H9 (cell line): ENCODE data around the gene INSM1. TPM values are rescaled to one million over a fixed set of nuclear protein-coding genes. Genes with fewer than 3 reads are reported as not detected.

Experiments
- DNase-seq: peaks from one replicate; pipeline ENCODE4 v3.0.0-alpha.2; 2017
- H2AFZ ChIP-seq: one replicate; pipeline ENCODE4 v1.6.1; 2013; ENCODE audit warnings: mild to moderate bottlenecking, low read length, control low read depth, moderate library complexity
- H2AK5ac ChIP-seq: 2 replicates; pipeline ENCODE4 v1.6.1; 2013; ENCODE audit warnings: low read length, control low read depth, mixed read lengths; ENCODE audit not compliant: insufficient read length
- H2BK120ac ChIP-seq: one replicate; pipeline ENCODE4 v1.6.1; 2013; ENCODE audit warnings: low read depth, mild to moderate bottlenecking, low read length, control low read depth, inconsistent platforms; ENCODE audit not compliant: poor library complexity, severe bottlenecking
- H2BK12ac ChIP-seq: 2 replicates; pipeline ENCODE4 v1.6.1; 2013; ENCODE audit warnings: low read length, control low read depth, mixed read lengths, low read depth; ENCODE audit not compliant: insufficient read length
- H2BK15ac ChIP-seq: 2 replicates; pipeline ENCODE4 v1.6.1; 2013; ENCODE audit warnings: low read depth, low read length, control low read depth
- H2BK20ac ChIP-seq: one replicate; pipeline ENCODE4 v1.6.1; 2013; ENCODE audit warnings: low read depth, mild to moderate bottlenecking, low read length, control low read depth, inconsistent platforms; ENCODE audit not compliant: poor library complexity, severe bottlenecking
- H2BK5ac ChIP-seq: 2 replicates; pipeline ENCODE4 v1.6.1; 2013; ENCODE audit warnings: low read length, control low read depth, mixed read lengths; ENCODE audit not compliant: insufficient read length
- H3K14ac ChIP-seq: 2 replicates; pipeline ENCODE4 v1.6.1; 2013; ENCODE audit warnings: low read length, control low read depth; ENCODE audit not compliant: insufficient read depth
- H3K18ac ChIP-seq: 2 replicates; pipeline ENCODE4 v1.6.1; 2013; ENCODE audit warnings: low read depth, mild to moderate bottlenecking, mixed read lengths, low read length, control low read depth; ENCODE audit not compliant: insufficient read length
- H3K23ac ChIP-seq: 2 replicates; pipeline ENCODE4 v1.6.1; 2013; ENCODE audit warnings: low read length, control low read depth, mixed read lengths, low read depth; ENCODE audit not compliant: insufficient read length
- H3K23me2 ChIP-seq: 2 replicates; pipeline ENCODE4 v1.6.1; 2013; ENCODE audit warnings: low read depth, mild to moderate bottlenecking, mixed read lengths, low read length, control low read depth; ENCODE audit not compliant: insufficient read length, poor library complexity, severe bottlenecking
- H3K27ac ChIP-seq: 2 replicates; pipeline ENCODE4 v1.5.1; 2013; ENCODE audit warnings: low read length, control low read depth, mixed read lengths, low read depth; ENCODE audit not compliant: insufficient read length
- H3K27me3 ChIP-seq: 2 replicates; pipeline ENCODE4 v1.6.1; 2013; ENCODE audit warnings: low read length, control low read depth, inconsistent platforms; ENCODE audit not compliant: insufficient read depth
- H3K4ac ChIP-seq: 2 replicates; pipeline ENCODE4 v1.6.1; 2013; ENCODE audit warnings: low read depth, mild to moderate bottlenecking, control low read depth, inconsistent platforms, low read length, moderate library complexity
- H3K4me1 ChIP-seq: 2 replicates; pipeline ENCODE4 v1.6.1; 2013; ENCODE audit warnings: low read length, control low read depth, inconsistent platforms; ENCODE audit not compliant: insufficient read depth
- H3K4me2 ChIP-seq: 2 replicates; pipeline ENCODE4 v1.6.1; 2013; ENCODE audit warnings: low read length, control low read depth, mixed read lengths; ENCODE audit not compliant: insufficient read length, insufficient read depth
- H3K56ac ChIP-seq: 2 replicates; pipeline ENCODE4 v1.6.1; 2013; ENCODE audit warnings: low read depth, mild to moderate bottlenecking, mixed read lengths, low read length, control low read depth; ENCODE audit not compliant: insufficient read length
- H3K79me1 ChIP-seq: 2 replicates; pipeline ENCODE4 v1.6.1; 2013; ENCODE audit warnings: low read depth, mild to moderate bottlenecking, moderate library complexity, low read length, control low read depth, inconsistent platforms; ENCODE audit not compliant: insufficient read depth, poor library complexity, severe bottlenecking
- H3K79me2 ChIP-seq: 2 replicates; pipeline ENCODE4 v1.6.1; 2013; ENCODE audit warnings: low read length, control low read depth, inconsistent platforms; ENCODE audit not compliant: insufficient read depth
- H3K9ac ChIP-seq: 2 replicates; pipeline ENCODE4 v1.6.1; 2013; ENCODE audit warnings: low read length, control low read depth, mixed read lengths; ENCODE audit not compliant: insufficient read length; ENCODE audit errors: extremely low read depth
- H3K9me3 ChIP-seq: one replicate; pipeline ENCODE4 v1.6.1; 2013; ENCODE audit warnings: low read depth, low read length, inconsistent platforms; ENCODE audit not compliant: control insufficient read depth
- H3T11ph ChIP-seq: one replicate; pipeline ENCODE4 v1.6.1; 2013; ENCODE audit warnings: mild to moderate bottlenecking, low read length, control low read depth, inconsistent platforms
- H4K20me1 ChIP-seq: one replicate; pipeline ENCODE4 v1.6.1; 2013; ENCODE audit not compliant: control insufficient read depth, insufficient read length, insufficient read depth
- H4K5ac ChIP-seq: 2 replicates; pipeline ENCODE4 v1.6.1; 2013; ENCODE audit warnings: low read depth, mild to moderate bottlenecking, mixed read lengths, low read length, control low read depth; ENCODE audit not compliant: insufficient read length
- H4K8ac ChIP-seq: replicated peaks from 2 replicates; pipeline ENCODE4 v1.6.1; 2013; ENCODE audit warnings: low read length, control low read depth, mixed read lengths, low read depth; ENCODE audit not compliant: insufficient read length
- H4K91ac ChIP-seq: 2 replicates; pipeline ENCODE4 v1.6.1; 2013; ENCODE audit warnings: low read depth, mild to moderate bottlenecking, moderate library complexity, mixed read lengths, low read length, control low read depth; ENCODE audit not compliant: insufficient read length
- H3K27ac Mint-ChIP-seq, 3 experiments: 2 replicates in 2 of 3; 3 replicates in 1 of 3; pipeline ENCODE4 v1.8.0; 2020 to 2021; ENCODE audit warnings: mixed read lengths in 3 of 3, mild to moderate bottlenecking in 1 of 3, moderate library complexity in 1 of 3
- H3K27me3 Mint-ChIP-seq: 2 replicates; pipeline ENCODE4 v1.8.0; 2021; ENCODE audit warnings: low read depth, mild to moderate bottlenecking, moderate library complexity, mixed read lengths
- H3K36me3 Mint-ChIP-seq, 3 experiments: 2 replicates in 2 of 3; 3 replicates in 1 of 3; pipeline ENCODE4 v1.8.0; 2020 to 2021; ENCODE audit warnings: low read depth in 3 of 3, mixed read lengths in 3 of 3; ENCODE audit not compliant: insufficient read depth in 1 of 3
- H3K4me1 Mint-ChIP-seq, 2 experiments: 2 replicates each; pipeline ENCODE4 v1.8.0; 2020; ENCODE audit warnings: mixed read lengths in 2 of 2
- H3K4me3 Mint-ChIP-seq, 2 experiments: 2 replicates in 1 of 2; 3 replicates in 1 of 2; pipeline ENCODE4 v1.8.0; 2020 to 2021; ENCODE audit warnings: mild to moderate bottlenecking in 2 of 2, mixed read lengths in 2 of 2, moderate library complexity in 1 of 2
- H3K9me3 Mint-ChIP-seq, 2 experiments: 2 replicates in 1 of 2; 3 replicates in 1 of 2; pipeline ENCODE4 v1.8.0; 2020; ENCODE audit warnings: mild to moderate bottlenecking in 2 of 2, mixed read lengths in 2 of 2, moderate library complexity in 1 of 2
- WGBS: extraction: QIAGEN DNeasy Blood & Tissue Kit; methylation state at CpG from one replicate; pipeline ENCODE4 v1.1.7; 2013; ENCODE audit warnings: missing lambda C conversion rate, low lambda C conversion rate, mixed read lengths; ENCODE audit not compliant: insufficient read length; ENCODE audit errors: extremely low coverage; 5-methylcytosine and 5-hydroxymethylcytosine counted together
- total RNA-seq: library from RNA; stranded (reverse); gene quantifications from 2 replicates; pipeline ENCODE4 v1.2.1, GENCODE V29; 2021
- TF ChIP-seq, protein P1 (sequence below): fragments of 200-600 bp; sonication (generic); conservative IDR thresholded peaks from 3 replicates; pipeline ENCODE4 v1.8.0; 2021; ENCODE audit warnings: antibody characterized with exemption, mild to moderate bottlenecking

Gene INSM1
- total RNA-seq, 1 experiment from 2014 or later, result 0.83 TPM

DNA sequence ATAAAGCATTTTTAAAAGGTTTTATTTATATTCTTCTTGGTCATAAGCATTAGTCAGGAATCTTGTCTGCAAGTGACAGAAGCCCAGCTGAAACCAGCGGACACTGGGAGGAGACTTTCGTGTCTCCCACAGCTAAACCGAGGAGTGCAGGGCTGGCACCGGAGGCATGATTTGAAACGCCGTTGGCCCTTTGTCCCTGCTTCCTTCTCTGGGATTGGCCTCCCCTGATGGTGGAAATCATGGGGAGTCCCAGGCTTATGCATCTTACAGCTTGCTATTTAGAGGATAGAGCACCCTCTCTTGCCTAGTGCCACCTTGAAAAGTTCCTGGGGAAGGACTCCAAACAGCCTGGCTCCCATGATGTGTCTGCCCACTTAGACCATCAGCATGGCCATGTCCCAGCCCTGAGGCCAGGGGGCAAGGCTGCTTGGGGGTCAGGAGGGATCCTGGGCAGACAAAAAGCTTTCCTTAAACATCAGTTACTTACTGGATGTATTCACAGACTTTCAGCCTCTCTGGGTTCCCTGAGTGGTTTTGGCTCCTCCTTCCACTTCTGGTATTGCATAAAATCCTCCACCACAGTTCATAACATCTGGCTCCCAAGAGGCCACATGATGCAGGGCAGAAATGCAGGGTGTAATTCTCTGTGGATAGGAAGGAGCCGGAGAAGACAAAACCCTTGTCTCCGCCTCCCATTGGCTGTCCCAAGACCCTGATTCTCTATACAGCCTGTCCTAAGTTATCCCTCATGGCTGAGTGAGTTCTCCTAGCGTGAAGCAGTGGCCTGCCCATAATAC is 49.3 kb upstream of the INSM1 start:
- Mint-ChIP-seq H3K36me3 (no peaks in the 10 kb centered on the region; a peak in 2 of 7 replicates), H3K27me3 (peaks cover 2% of the 10 kb centered on the region), H3K9me3 (peaks cover 0 to 3% of the 10 kb centered on the region in 2 experiments; a peak in 3 of 5 replicates), H3K4me1 (no peaks in the 10 kb centered on the region), H3K4me3 (no peak overlapping the region), H3K27ac (no peak overlapping the region)
- no peak overlapping the region for H3T11ph ChIP-seq
- H3K4me1 ChIP-seq, result no peaks in the 10 kb centered on the region
- no peak overlapping the region for H4K8ac ChIP-seq
- no CpG with 5 or more reads among the region's 9 CpGs for WGBS
- no peaks in the 10 kb centered on the region for H3K9me3 ChIP-seq
- H4K5ac ChIP-seq, result no peak overlapping the region
- no peak overlapping the region for H3K56ac ChIP-seq
- H2AFZ ChIP-seq, result no peak overlapping the region
- no peak overlapping the region for H2BK20ac ChIP-seq
- no peak overlapping the region for H2BK12ac ChIP-seq
- H3K27ac ChIP-seq, result no peak overlapping the region
- no peak overlapping the region for H4K91ac ChIP-seq
- H3K4me2 ChIP-seq, result no peak overlapping the region
- H2AK5ac ChIP-seq, result no peak overlapping the region
- H3K14ac ChIP-seq, result no peak overlapping the region
- no peaks in the 10 kb centered on the region for H3K79me1 ChIP-seq
- no peak overlapping the region for H2BK15ac ChIP-seq
- H3K27me3 ChIP-seq, result no peaks in the 10 kb centered on the region
- H2BK5ac ChIP-seq, result no peak overlapping the region
- no peak overlapping the region for H3K9ac ChIP-seq
- TF ChIP-seq, protein P1, sequence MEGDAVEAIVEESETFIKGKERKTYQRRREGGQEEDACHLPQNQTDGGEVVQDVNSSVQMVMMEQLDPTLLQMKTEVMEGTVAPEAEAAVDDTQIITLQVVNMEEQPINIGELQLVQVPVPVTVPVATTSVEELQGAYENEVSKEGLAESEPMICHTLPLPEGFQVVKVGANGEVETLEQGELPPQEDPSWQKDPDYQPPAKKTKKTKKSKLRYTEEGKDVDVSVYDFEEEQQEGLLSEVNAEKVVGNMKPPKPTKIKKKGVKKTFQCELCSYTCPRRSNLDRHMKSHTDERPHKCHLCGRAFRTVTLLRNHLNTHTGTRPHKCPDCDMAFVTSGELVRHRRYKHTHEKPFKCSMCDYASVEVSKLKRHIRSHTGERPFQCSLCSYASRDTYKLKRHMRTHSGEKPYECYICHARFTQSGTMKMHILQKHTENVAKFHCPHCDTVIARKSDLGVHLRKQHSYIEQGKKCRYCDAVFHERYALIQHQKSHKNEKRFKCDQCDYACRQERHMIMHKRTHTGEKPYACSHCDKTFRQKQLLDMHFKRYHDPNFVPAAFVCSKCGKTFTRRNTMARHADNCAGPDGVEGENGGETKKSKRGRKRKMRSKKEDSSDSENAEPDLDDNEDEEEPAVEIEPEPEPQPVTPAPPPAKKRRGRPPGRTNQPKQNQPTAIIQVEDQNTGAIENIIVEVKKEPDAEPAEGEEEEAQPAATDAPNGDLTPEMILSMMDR, result no peak
- no peaks in the 10 kb centered on the region for H4K20me1 ChIP-seq
- no peak for DNase-seq
- H3K23me2 ChIP-seq, result no peaks in the 10 kb centered on the region
- H3K79me2 ChIP-seq, result no peaks in the 10 kb centered on the region
- no peak overlapping the region for H2BK120ac ChIP-seq
- no peak overlapping the region for H3K4ac ChIP-seq
- H3K18ac ChIP-seq, result no peak overlapping the region
- H3K23ac ChIP-seq, result no peak overlapping the region
